PC-9 (cell line): ENCODE results near the gene DYNC2H1. TPM values are rescaled to one million over a fixed set of nuclear protein-coding genes. Genes with fewer than 3 reads are reported as not detected.

Source experiments
- BruUV-seq: library from RNA; stranded (reverse); fragments of 400-500 nt; replicated peaks from 2 replicates; lab custom pipeline; 2021; lab: Mats Ljungman, UMichigan
- CTCF ChIA-PET: fragments of 300-600 bp; sonication (Branson Sonifier 250); formaldehyde crosslinking; loops from one replicate; lab custom pipeline; 2022; ENCODE audit warnings: antibody characterized with exemption; lab: Charles Lee
- POLR2A ChIA-PET: fragments of 300-600 bp; sonication (Branson Sonifier 250); formaldehyde crosslinking; loops from one replicate; lab custom pipeline; 2022; ENCODE audit warnings: antibody characterized with exemption; ENCODE audit not compliant: unreplicated experiment; lab: Charles Lee
- DNase-seq, 2 experiments: peaks; one replicate each; pipeline versions ENCODE4 v3.0.0 to v3.0.0-alpha.2; 2015 to 2022; ENCODE audit warnings: mixed read lengths in 1 of 2
- H2AFZ ChIP-seq: fragments of 200-600 bp; sonication (generic); 2 replicates; pipeline ENCODE4 v1.8.1; 2017; ENCODE audit warnings: antibody characterized with exemption
- H3F3A ChIP-seq: fragments of 200-600 bp; sonication (generic); 2 replicates; pipeline ENCODE4 v1.8.1; 2017; ENCODE audit warnings: antibody characterized with exemption, mild to moderate bottlenecking, low read depth; ENCODE audit not compliant: insufficient read depth
- H3K27ac ChIP-seq: fragments of 200-600 bp; sonication (generic); 2 replicates; pipeline ENCODE4 v1.6.1; 2016; ENCODE audit warnings: mixed run types
- H3K27me3 ChIP-seq: fragments of 200-600 bp; sonication (generic); 2 replicates; pipeline ENCODE4 v1.6.1; 2016; ENCODE audit warnings: low read depth, mixed run types; ENCODE audit not compliant: insufficient read depth
- H3K36me3 ChIP-seq: fragments of 200-600 bp; sonication (generic); 2 replicates; pipeline ENCODE4 v1.6.1; 2016; ENCODE audit warnings: low read depth, mixed run types
- H3K4me1 ChIP-seq: fragments of 200-600 bp; sonication (generic); replicated peaks from 2 replicates; pipeline ENCODE4 v1.6.1; 2016; ENCODE audit warnings: mixed run types; ENCODE audit not compliant: insufficient read depth
- H3K4me2 ChIP-seq: fragments of 200-600 bp; sonication (generic); 2 replicates; pipeline ENCODE4 v1.6.1; 2017; ENCODE audit warnings: mixed run types
- H3K4me3 ChIP-seq: fragments of 200-600 bp; sonication (generic); 2 replicates; pipeline ENCODE4 v1.6.1; 2016; ENCODE audit warnings: mixed run types
- H3K79me2 ChIP-seq: fragments of 200-600 bp; sonication (generic); 2 replicates; pipeline ENCODE4 v1.6.1; 2017; ENCODE audit warnings: low read depth, mixed run types
- H3K9me2 ChIP-seq: fragments of 200-600 bp; sonication (generic); 2 replicates; pipeline ENCODE4 v1.8.1; 2017; ENCODE audit warnings: mild to moderate bottlenecking; ENCODE audit not compliant: insufficient read depth
- H3K9me3 ChIP-seq: fragments of 200-600 bp; sonication (generic); 2 replicates; pipeline ENCODE4 v1.8.1; 2016; ENCODE audit warnings: low read depth; ENCODE audit not compliant: insufficient read depth
- H4K20me1 ChIP-seq: fragments of 200-600 bp; sonication (generic); 2 replicates; pipeline ENCODE4 v1.8.1; 2017; ENCODE audit not compliant: insufficient read depth
- EZH2 ChIP-seq: fragments of 200-600 bp; sonication (generic); IDR thresholded peaks from 2 replicates; pipeline ENCODE4 v1.8.0; 2017; ENCODE audit warnings: antibody characterized with exemption, low read depth
- intact Hi-C: fragments of 100-400 bp; cut with micrococcal nuclease; formaldehyde crosslinking; loops from one replicate; pipeline ENCODE4 v1.10.0; 2022; ENCODE audit not compliant: unreplicated experiment
- total RNA-seq: library from RNA; stranded (reverse); gene quantifications from 2 replicates; pipeline ENCODE4 v1.2.3, GENCODE V29; 2021
- TF ChIP-seq, protein P1 (sequence below): fragments of 200-600 bp; sonication (generic); conservative IDR thresholded peaks from 2 replicates; pipeline ENCODE4 v1.6.1; 2017; ENCODE audit warnings: mixed run types, antibody characterized with exemption, mild to moderate bottlenecking, moderate library complexity

The DYNC2H1 gene
- total RNA-seq, 1 experiment from 2014 or later = 12.2 TPM

DNA sequence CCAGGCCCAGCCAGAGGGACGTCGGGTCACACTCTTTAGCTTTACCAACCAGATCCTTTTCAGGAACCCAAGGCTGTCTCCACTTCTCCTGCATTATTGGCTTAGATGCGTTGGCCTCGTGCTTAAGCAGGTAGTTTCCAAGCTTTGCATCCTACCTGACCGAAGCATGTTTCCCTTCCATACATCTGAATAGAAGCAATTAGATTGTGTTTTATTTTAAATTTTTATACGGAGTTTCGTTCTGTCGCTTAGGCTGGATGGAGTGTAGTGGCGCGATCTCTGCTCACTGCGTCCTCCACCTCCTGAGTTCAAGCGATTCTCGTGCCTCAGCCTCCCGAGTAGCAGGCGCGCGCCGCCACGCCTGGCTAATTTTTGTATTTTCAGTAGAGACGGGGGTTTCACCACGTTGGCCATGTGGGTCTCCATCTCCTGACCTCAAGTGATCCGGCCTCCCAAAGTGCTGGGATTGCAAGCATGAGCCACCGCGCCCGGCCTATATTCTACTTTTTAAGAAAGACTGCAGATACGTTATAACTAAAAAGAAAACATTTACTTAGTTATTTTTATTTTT lies 677 bp downstream of the DYNC2H1 start:
- Histone ChIP-seq H3K36me3 (no peaks in the 10 kb centered on the region), H3F3A (peaks cover 10% of the 10 kb centered on the region; the same call in 1 of the 2 replicates), H3K9me3 (no peaks in the 10 kb centered on the region), H2AFZ (peak overlapping the region; percentile 98), H4K20me1 (no peaks in the 10 kb centered on the region), H3K4me1 (no peaks in the 10 kb centered on the region; the same call in none of the 2 replicates), H3K27me3 (no peaks in the 10 kb centered on the region), H3K4me2 (peak overlapping the region; percentile 76), H3K79me2 (no peaks in the 10 kb centered on the region), H3K9me2 (no peaks in the 10 kb centered on the region), H3K27ac (0 out of 2 replicates have a peak overlapping the region, but pooled peaks have one; percentile 6), H3K4me3 (peak overlapping the region; percentile 79)
- no peak for TF ChIP-seq EZH2
- TF ChIP-seq, protein P1, sequence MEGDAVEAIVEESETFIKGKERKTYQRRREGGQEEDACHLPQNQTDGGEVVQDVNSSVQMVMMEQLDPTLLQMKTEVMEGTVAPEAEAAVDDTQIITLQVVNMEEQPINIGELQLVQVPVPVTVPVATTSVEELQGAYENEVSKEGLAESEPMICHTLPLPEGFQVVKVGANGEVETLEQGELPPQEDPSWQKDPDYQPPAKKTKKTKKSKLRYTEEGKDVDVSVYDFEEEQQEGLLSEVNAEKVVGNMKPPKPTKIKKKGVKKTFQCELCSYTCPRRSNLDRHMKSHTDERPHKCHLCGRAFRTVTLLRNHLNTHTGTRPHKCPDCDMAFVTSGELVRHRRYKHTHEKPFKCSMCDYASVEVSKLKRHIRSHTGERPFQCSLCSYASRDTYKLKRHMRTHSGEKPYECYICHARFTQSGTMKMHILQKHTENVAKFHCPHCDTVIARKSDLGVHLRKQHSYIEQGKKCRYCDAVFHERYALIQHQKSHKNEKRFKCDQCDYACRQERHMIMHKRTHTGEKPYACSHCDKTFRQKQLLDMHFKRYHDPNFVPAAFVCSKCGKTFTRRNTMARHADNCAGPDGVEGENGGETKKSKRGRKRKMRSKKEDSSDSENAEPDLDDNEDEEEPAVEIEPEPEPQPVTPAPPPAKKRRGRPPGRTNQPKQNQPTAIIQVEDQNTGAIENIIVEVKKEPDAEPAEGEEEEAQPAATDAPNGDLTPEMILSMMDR = no peak
- DNase-seq = peak in 1 of 2 experiments; percentile 5
- POLR2A ChIA-PET = interaction anchor here (0.5 to 1.5 kb wide), 5 partner anchors 18 to 1558 kb away, joined by 5 to 18 read pairs (median 7); partner anchors contain the start of gene DCUN1D5
- CTCF ChIA-PET = interaction anchor here (1.5 kb wide), 1 partner anchor 18 kb away, joined by 7 read pairs; the partner anchor contains the start of gene DCUN1D5
- no TSS peak for BruUV-seq
- intact Hi-C loops = loop anchor here (2.0 kb wide), 1 partner anchor 17 kb away; the partner anchor contains the start of gene DCUN1D5

DNA sequence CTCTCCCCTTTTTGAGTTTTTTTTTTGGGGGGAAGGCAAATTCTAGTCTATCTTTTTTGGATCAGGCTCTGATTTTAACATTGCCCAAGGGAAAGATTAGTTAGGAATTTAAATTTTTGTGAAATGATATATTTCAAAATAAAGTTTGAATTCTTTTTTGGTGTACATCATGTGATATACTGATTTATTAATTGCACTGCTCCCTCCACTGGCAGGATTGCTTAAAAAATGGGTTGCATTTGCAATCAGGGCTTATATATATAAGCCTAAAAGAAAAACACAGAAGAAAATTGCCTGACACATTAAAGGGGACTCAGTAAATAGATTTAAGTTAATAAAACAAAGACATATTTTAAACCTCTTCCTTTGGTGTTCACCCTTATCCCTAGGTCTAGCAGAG lies 1.2 kb downstream of the DYNC2H1 start:
- H3K4me3 ChIP-seq = peak overlapping the region; percentile 79; the same call in 1 of the 2 replicates
- no peak overlapping the region for H2AFZ ChIP-seq
- no peak for DNase-seq
- no peaks in the 10 kb centered on the region for H3K27me3 ChIP-seq
- BruUV-seq = no TSS peak
- CTCF ChIA-PET = no interaction called here
- intact Hi-C loops = no loop called here
- POLR2A ChIA-PET = no interaction called here
- H3K4me2 ChIP-seq = peak overlapping the region; percentile 76
- no peaks in the 10 kb centered on the region for H3K36me3 ChIP-seq
- no peaks in the 10 kb centered on the region for H3K9me2 ChIP-seq
- TF ChIP-seq, protein P1 = peak; percentile 45; the same call in 1 of the 2 replicates
- TF ChIP-seq EZH2 = no peak
- H3K4me1 ChIP-seq = no peaks in the 10 kb centered on the region; the same call in none of the 2 replicates
- H4K20me1 ChIP-seq = no peaks in the 10 kb centered on the region
- H3K27ac ChIP-seq = no peak overlapping the region
- no peaks in the 10 kb centered on the region for H3K79me2 ChIP-seq
- no peaks in the 10 kb centered on the region for H3K9me3 ChIP-seq
- H3F3A ChIP-seq = peaks cover 10% of the 10 kb centered on the region; the same call in 1 of the 2 replicates

DNA sequence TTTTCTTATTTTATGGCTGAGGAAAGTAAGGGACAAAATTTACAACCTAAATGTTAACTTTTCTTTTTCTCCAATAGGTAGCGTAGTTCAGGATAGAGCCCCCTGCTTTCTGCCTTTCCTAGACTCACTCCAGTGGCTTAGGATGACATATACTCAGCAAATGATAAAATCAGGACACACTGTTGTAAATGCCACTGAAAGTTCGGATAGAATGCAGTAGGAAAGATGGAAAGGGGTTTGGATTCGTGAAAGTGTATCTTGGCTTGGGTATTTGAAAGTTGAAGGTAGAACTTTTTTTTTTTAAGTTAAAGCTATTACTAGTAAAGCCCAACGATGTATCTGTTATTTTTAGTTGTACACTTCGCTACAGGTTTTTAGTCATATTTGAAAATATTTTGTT lies 2.2 kb downstream of the DYNC2H1 start:
- Histone ChIP-seq H4K20me1 (no peaks in the 10 kb centered on the region), H3K9me2 (no peaks in the 10 kb centered on the region), H3K9me3 (no peaks in the 10 kb centered on the region), H3K27ac (no peak overlapping the region), H3F3A (peaks cover 10% of the 10 kb centered on the region; the same call in 1 of the 2 replicates), H3K4me3 (no peak overlapping the region), H2AFZ (no peak overlapping the region), H3K4me1 (no peaks in the 10 kb centered on the region; the same call in none of the 2 replicates), H3K79me2 (no peaks in the 10 kb centered on the region), H3K4me2 (no peak overlapping the region), H3K36me3 (no peaks in the 10 kb centered on the region), H3K27me3 (no peaks in the 10 kb centered on the region)
- no TSS peak for BruUV-seq
- ChIA-PET POLR2A (interaction anchor here (0.7 kb wide), 1 partner anchor 33 kb away, joined by 3 read pairs; no protein-coding TSS in a partner anchor), CTCF (no interaction called here)
- intact Hi-C loops = no loop called here
- TF ChIP-seq, protein P1 = no peak
- TF ChIP-seq EZH2 = no peak
- no peak for DNase-seq
